B cell (primary cell): ENCODE data around the gene RTF2. TPM values are rescaled to one million over a fixed set of nuclear protein-coding genes. Genes with fewer than 3 reads are reported as not detected.

Source experiments
- ATAC-seq: fragments of 200-7000 bp; cut with Tn5 transposase; one replicate; pipeline ENCODE4 v1.10.0; 2021; ENCODE audit warnings: low read depth, mild to moderate bottlenecking, moderate number of reproducible peaks, moderate library complexity
- CTCF ChIA-PET: fragments of 350-600 bp; sonication (Branson Sonifier 250); formaldehyde crosslinking; loops from one replicate; lab custom pipeline; 2021; ENCODE audit warnings: antibody characterized with exemption, inconsistent platforms; lab: Charles Lee
- POLR2A ChIA-PET: fragments of 350-600 bp; sonication (Branson Sonifier 250); formaldehyde crosslinking; loops from one replicate; lab custom pipeline; 2021; ENCODE audit warnings: antibody characterized with exemption; lab: Charles Lee
- DNase-seq: peaks from one replicate; pipeline ENCODE4 v3.0.0; 2013
- H2AFZ ChIP-seq: 2 replicates; pipeline ENCODE4 v1.6.1; 2012; ENCODE audit warnings: mild to moderate bottlenecking, low read depth, low read length; ENCODE audit not compliant: insufficient read depth, poor library complexity, severe bottlenecking
- H3K27ac ChIP-seq, 2 donors: 1 replicate in 1 of 2; 2 replicates in 1 of 2; pipeline ENCODE4 v1.5.1; 2012 to 2013; ENCODE audit warnings: low read length in 2 of 2, mild to moderate bottlenecking in 2 of 2, moderate library complexity in 1 of 2
- H3K27me3 ChIP-seq, 4 experiments: fragments of 200-600 bp in 1 of 4; sonication (generic) in 1 of 4; replicated peaks in 1 of 4; 1 replicate in 2 of 4; 2 replicates in 2 of 4; pipeline versions ENCODE4 v1.6.1 to v1.7.0; 2013 to 2016; ENCODE audit warnings: low read length in 3 of 4, mild to moderate bottlenecking in 2 of 4, mixed read lengths in 1 of 4, moderate library complexity in 1 of 4; ENCODE audit not compliant: insufficient read depth in 4 of 4, control insufficient read depth in 3 of 4; ENCODE audit errors: control extremely low read depth in 1 of 4
- H3K36me3 ChIP-seq, 2 experiments: replicated peaks in 1 of 2; 1 replicate in 1 of 2; 2 replicates in 1 of 2; pipeline versions ENCODE4 v1.6.1 to v1.7.1; 2013; ENCODE audit warnings: low read length in 1 of 2; ENCODE audit not compliant: insufficient read depth in 2 of 2, control insufficient read depth in 1 of 2; ENCODE audit errors: control extremely low read depth in 1 of 2, extremely low read depth in 1 of 2
- H3K4me1 ChIP-seq, 2 donors: fragments of 200-600 bp in 1 of 2; sonication (generic) in 1 of 2; 1 replicate in 1 of 2; 2 replicates in 1 of 2; pipeline versions ENCODE4 v1.5.1 to v1.6.1; 2013 to 2017; ENCODE audit warnings: low read length in 2 of 2; ENCODE audit not compliant: control insufficient read depth in 2 of 2, insufficient read depth in 2 of 2
- H3K4me2 ChIP-seq: replicated peaks from 2 replicates; pipeline ENCODE3; 2012; ENCODE audit warnings: mild to moderate bottlenecking, low read depth, low read length; ENCODE audit not compliant: poor library complexity, severe bottlenecking
- H3K4me3 ChIP-seq, 5 experiments: fragments of 200-600 bp in 1 of 5; sonication (generic) in 1 of 5; 1 replicate in 3 of 5; 2 replicates in 2 of 5; pipeline versions ENCODE4 v1.5.1 to v1.7.0; 2011 to 2016; ENCODE audit warnings: low read length in 4 of 5, mild to moderate bottlenecking in 4 of 5, low read depth in 2 of 5, control low read depth in 1 of 5, moderate library complexity in 1 of 5; ENCODE audit not compliant: insufficient read depth in 1 of 5; ENCODE audit errors: control extremely low read depth in 1 of 5, extremely low read depth in 1 of 5
- H3K79me2 ChIP-seq: fragments of 200-600 bp; sonication (generic); one replicate; pipeline ENCODE4 v1.6.0; 2016; ENCODE audit warnings: low read length; ENCODE audit not compliant: control insufficient read depth, insufficient read depth
- H3K9ac ChIP-seq: fragments of 200-600 bp; sonication (generic); 2 replicates; pipeline ENCODE4 v1.6.1; 2017; ENCODE audit warnings: mild to moderate bottlenecking, low read length, moderate library complexity
- H3K9me3 ChIP-seq, 3 donors: one replicate each; pipeline versions ENCODE4 v1.6.1 to v1.7.1; 2013; ENCODE audit warnings: low read length in 2 of 3; ENCODE audit not compliant: control insufficient read depth in 2 of 3, insufficient read depth in 1 of 3; ENCODE audit errors: control extremely low read depth in 1 of 3
- H4K20me1 ChIP-seq: 2 replicates; pipeline ENCODE4 v1.6.0; 2012; ENCODE audit warnings: mild to moderate bottlenecking, low read length; ENCODE audit not compliant: insufficient read depth, control insufficient read depth, poor library complexity, severe bottlenecking
- H3K27ac Mint-ChIP-seq: one replicate; pipeline ENCODE4 v1.8.0; 2021; ENCODE audit warnings: mixed read lengths
- H3K27me3 Mint-ChIP-seq: one replicate; pipeline ENCODE4 v1.8.0; 2021; ENCODE audit warnings: mixed read lengths
- H3K4me1 Mint-ChIP-seq: one replicate; pipeline ENCODE4 v1.8.0; 2021; ENCODE audit warnings: mixed read lengths
- H3K4me3 Mint-ChIP-seq: one replicate; pipeline ENCODE4 v1.8.0; 2021; ENCODE audit warnings: mixed read lengths
- H3K9me3 Mint-ChIP-seq: one replicate; pipeline ENCODE4 v1.8.0; 2022; ENCODE audit warnings: mixed read lengths; ENCODE audit not compliant: insufficient read depth
- EZH2 ChIP-seq: IDR thresholded peaks from 2 replicates; pipeline ENCODE4 v1.6.1; 2012; ENCODE audit warnings: borderline replicate concordance, low read depth, mild to moderate bottlenecking, moderate library complexity, low read length; ENCODE audit not compliant: insufficient read depth, poor library complexity, severe bottlenecking
- WGBS: methylation state at CpG from one replicate; pipeline ENCODE4 v1.1.5; 2013; ENCODE audit warnings: missing lambda C conversion rate; ENCODE audit not compliant: insufficient coverage; 5-methylcytosine and 5-hydroxymethylcytosine counted together
- intact Hi-C: fragments of 100-400 bp; cut with micrococcal nuclease; formaldehyde crosslinking; loops from one replicate; pipeline ENCODE4 v1.10.0; 2022
- polyA plus RNA-seq: library from polyadenylated mRNA; depleted of rRNA; stranded (reverse); fragments of >200 nt; gene quantifications from 2 replicates; pipeline ENCODE4 v1.2.3, GENCODE V29; 2012
- total RNA-seq, 2 donors: library from RNA; stranded (reverse); fragments of 120-200 nt in 1 of 2; gene quantifications; 1 replicate in 1 of 2; 2 replicates in 1 of 2; pipeline versions ENCODE4 v1.2.3 to v1.2.4, GENCODE V29; 2013 to 2022
- TF ChIP-seq, protein P1 (sequence below): fragments of 200-600 bp; IDR thresholded peaks from one replicate; pipeline ENCODE4 v1.8.0; 2022; ENCODE audit warnings: antibody characterized with exemption, mild to moderate bottlenecking

Gene RTF2
- total and polyA plus RNA-seq, 2 donors (not counting 1 experiment from before 2014, with no cell fraction given) = 34.6 to 78.4 TPM

DNA sequence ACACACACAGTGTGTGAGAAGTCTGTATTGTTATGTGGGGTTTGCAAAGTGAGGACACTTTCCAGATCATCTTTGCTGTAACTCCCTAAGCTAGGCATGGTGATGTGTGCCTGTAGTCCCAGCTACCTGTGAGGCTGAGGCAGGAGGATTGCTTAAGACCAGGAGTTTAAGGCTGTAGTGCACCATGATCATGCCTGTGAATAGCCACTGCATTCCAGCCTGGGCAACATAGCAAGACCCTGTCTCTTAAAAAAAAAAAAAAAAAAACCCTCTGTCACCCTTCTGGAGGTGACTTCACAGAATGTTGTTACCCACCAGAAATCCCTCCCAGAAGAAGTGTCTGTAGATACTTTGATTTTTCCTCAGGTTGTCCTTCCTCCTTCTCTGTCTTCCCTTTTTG is 41.5 kb upstream of the RTF2 start:
- Histone ChIP-seq H4K20me1 (no peaks in the 10 kb centered on the region), H3K9me3 (no peaks in the 10 kb centered on the region), H3K27me3 (peaks cover 0 to 13% (median 3%) of the 10 kb centered on the region in 4 experiments), H3K4me2 (no peak overlapping the region), H2AFZ (no peak overlapping the region), H3K4me3 (no peak overlapping the region), H3K79me2 (no peaks in the 10 kb centered on the region), H3K9ac (no peak overlapping the region), H3K4me1 (peaks cover 13 to 22% of the 10 kb centered on the region in 2 donors), H3K36me3 (no peaks in the 10 kb centered on the region), H3K27ac (no peak overlapping the region)
- TF ChIP-seq, protein P1, sequence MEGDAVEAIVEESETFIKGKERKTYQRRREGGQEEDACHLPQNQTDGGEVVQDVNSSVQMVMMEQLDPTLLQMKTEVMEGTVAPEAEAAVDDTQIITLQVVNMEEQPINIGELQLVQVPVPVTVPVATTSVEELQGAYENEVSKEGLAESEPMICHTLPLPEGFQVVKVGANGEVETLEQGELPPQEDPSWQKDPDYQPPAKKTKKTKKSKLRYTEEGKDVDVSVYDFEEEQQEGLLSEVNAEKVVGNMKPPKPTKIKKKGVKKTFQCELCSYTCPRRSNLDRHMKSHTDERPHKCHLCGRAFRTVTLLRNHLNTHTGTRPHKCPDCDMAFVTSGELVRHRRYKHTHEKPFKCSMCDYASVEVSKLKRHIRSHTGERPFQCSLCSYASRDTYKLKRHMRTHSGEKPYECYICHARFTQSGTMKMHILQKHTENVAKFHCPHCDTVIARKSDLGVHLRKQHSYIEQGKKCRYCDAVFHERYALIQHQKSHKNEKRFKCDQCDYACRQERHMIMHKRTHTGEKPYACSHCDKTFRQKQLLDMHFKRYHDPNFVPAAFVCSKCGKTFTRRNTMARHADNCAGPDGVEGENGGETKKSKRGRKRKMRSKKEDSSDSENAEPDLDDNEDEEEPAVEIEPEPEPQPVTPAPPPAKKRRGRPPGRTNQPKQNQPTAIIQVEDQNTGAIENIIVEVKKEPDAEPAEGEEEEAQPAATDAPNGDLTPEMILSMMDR = no peak
- TF ChIP-seq EZH2 = no peak
- CTCF ChIA-PET = interaction anchor here (0.7 kb wide), 1 partner anchor 1784 kb away, joined by 4 read pairs; no protein-coding TSS in a partner anchor
- Mint-ChIP-seq H3K4me1 (peaks cover 25% of the 10 kb centered on the region), H3K27me3 (peaks cover 9% of the 10 kb centered on the region), H3K4me3 (no peak overlapping the region), H3K9me3 (no peaks in the 10 kb centered on the region), H3K27ac (no peak overlapping the region)
- intact Hi-C loops = no loop called here
- POLR2A ChIA-PET = interaction anchor here (0.7 kb wide), 1 partner anchor 11 kb away, joined by 7 read pairs; no protein-coding TSS in a partner anchor
- ATAC-seq = no peak
- no peak for DNase-seq

DNA sequence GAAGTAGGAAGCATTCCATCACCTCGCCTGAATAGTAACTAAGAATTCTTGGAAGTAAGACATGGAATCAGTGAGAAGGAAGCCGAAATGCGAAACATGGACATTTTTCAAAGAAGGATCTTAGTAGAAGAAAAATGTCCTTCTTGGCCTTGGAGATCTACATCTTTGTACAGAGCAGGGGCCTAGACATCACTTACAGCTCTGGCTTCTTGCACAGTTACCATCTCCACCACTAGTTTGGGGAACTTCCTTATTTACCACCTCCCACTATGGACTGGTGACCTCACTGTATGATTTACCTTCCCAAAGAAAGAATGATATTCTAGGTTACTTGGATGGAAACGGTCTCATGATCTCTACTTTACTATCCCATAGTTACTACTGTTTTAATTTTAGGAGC is 40.6 kb upstream of the RTF2 start:
- peaks cover 0 to 13% (median 3%) of the 10 kb centered on the region in 4 experiments for H3K27me3 ChIP-seq
- 94% methylated on average over 2 of the region's 4 CpGs for WGBS
- no peak overlapping the region for H3K4me3 ChIP-seq
- Mint-ChIP-seq H3K27me3 (peaks cover 9% of the 10 kb centered on the region), H3K9me3 (no peaks in the 10 kb centered on the region), H3K4me3 (no peak overlapping the region), H3K27ac (no peak overlapping the region), H3K4me1 (peaks cover 27% of the 10 kb centered on the region)
- no peak overlapping the region for H2AFZ ChIP-seq
- ATAC-seq (no peak), DNase-seq (no peak)
- ChIA-PET CTCF (no interaction called here), POLR2A (no interaction called here)
- no peak overlapping the region for H3K9ac ChIP-seq
- H3K36me3 ChIP-seq = no peaks in the 10 kb centered on the region
- H3K27ac ChIP-seq = no peak overlapping the region
- H3K4me1 ChIP-seq = peaks cover 13 to 22% of the 10 kb centered on the region in 2 donors
- TF ChIP-seq, protein P1 = no peak
- TF ChIP-seq EZH2 = no peak
- H3K79me2 ChIP-seq = no peaks in the 10 kb centered on the region
- H4K20me1 ChIP-seq = no peaks in the 10 kb centered on the region
- intact Hi-C loops = no loop called here
- H3K9me3 ChIP-seq = no peaks in the 10 kb centered on the region
- no peak overlapping the region for H3K4me2 ChIP-seq
